ENCODE results near the gene MORN1.

- no peak for TF ChIP-seq CTCF (IDR thresholded peaks at IDR 0.05; ENCODE audit: insufficient read depth, low read length)
- TF ChIP-seq GABPA (IDR thresholded peaks at IDR 0.05; ENCODE audit: low read depth): no peak
- TF ChIP-seq POLR2AphosphoS5 (IDR thresholded peaks at IDR 0.05; ENCODE audit: low read depth): no peak
Observed at GRCh38 chr1:2343023-2343935, 48.1 kb downstream of the MORN1 start.

Data from HL-60 (cell line).